Fibroblast of lung (primary cell): ENCODE data around the gene ENOX1. TPM values are rescaled to one million over a fixed set of nuclear protein-coding genes. Genes with fewer than 3 reads are reported as not detected.

Experiments
- DNase-seq, 2 donors: peaks; one replicate each; pipeline versions ENCODE4 v3.0.0 to v3.0.0-alpha.2; 2010; ENCODE audit warnings: low read depth in 2 of 2
- H2AFZ ChIP-seq: 2 replicates; pipeline ENCODE4 v1.5.1; 2012; ENCODE audit warnings: low read length, control low read depth, inconsistent platforms
- H3K27ac ChIP-seq: 2 replicates; pipeline ENCODE4 v1.5.1; 2011; ENCODE audit warnings: low read length, control low read depth; ENCODE audit not compliant: insufficient read depth
- H3K27me3 ChIP-seq: 2 replicates; pipeline ENCODE4 v1.5.1; 2011; ENCODE audit warnings: mild to moderate bottlenecking, low read length; ENCODE audit not compliant: control insufficient read depth, insufficient read depth
- H3K36me3 ChIP-seq: 2 replicates; pipeline ENCODE4 v1.5.1; 2011; ENCODE audit warnings: low read length; ENCODE audit not compliant: control insufficient read depth, insufficient read depth
- H3K4me1 ChIP-seq: 2 replicates; pipeline ENCODE4 v1.5.1; 2011; ENCODE audit warnings: low read length; ENCODE audit not compliant: control insufficient read depth, insufficient read depth; ENCODE audit errors: extremely low read depth
- H3K4me2 ChIP-seq: 2 replicates; pipeline ENCODE4 v1.5.1; 2011; ENCODE audit warnings: low read length, control low read depth; ENCODE audit not compliant: insufficient read depth; ENCODE audit errors: extremely low read depth
- H3K4me3 ChIP-seq, 4 experiments: fragments of 200-600 bp in 1 of 4; sonication (generic) in 1 of 4; replicated peaks in 1 of 4; 2 replicates each; pipeline ENCODE4 v1.5.1; 2011 to 2016; ENCODE audit warnings: low read length in 4 of 4, low read depth in 3 of 4, mild to moderate bottlenecking in 3 of 4, control low read depth in 2 of 4, inconsistent platforms in 1 of 4, mixed read lengths in 1 of 4; ENCODE audit not compliant: insufficient read depth in 1 of 4; ENCODE audit errors: control extremely low read depth in 1 of 4
- H3K79me2 ChIP-seq: 2 replicates; pipeline ENCODE4 v1.5.1; 2012; ENCODE audit warnings: mild to moderate bottlenecking, low read length, inconsistent platforms; ENCODE audit not compliant: control insufficient read depth, insufficient read depth
- H3K9ac ChIP-seq: 2 replicates; pipeline ENCODE4 v1.5.1; 2011; ENCODE audit warnings: mild to moderate bottlenecking, low read length, control low read depth; ENCODE audit not compliant: insufficient read depth
- H3K9me3 ChIP-seq: 2 replicates; pipeline ENCODE4 v1.5.1; 2012; ENCODE audit warnings: low read depth, low read length; ENCODE audit not compliant: control insufficient read depth, insufficient read depth
- H4K20me1 ChIP-seq: 2 replicates; pipeline ENCODE4 v1.5.1; 2011; ENCODE audit warnings: low read length; ENCODE audit not compliant: control insufficient read depth, insufficient read depth; ENCODE audit errors: extremely low read depth
- CTCF ChIP-seq, 2 donors: IDR thresholded peaks in 1 of 2; conservative IDR thresholded peaks in 1 of 2; 1 replicate in 1 of 2; 2 replicates in 1 of 2; pipeline ENCODE4 v1.5.1; 2011 to 2012; ENCODE audit warnings: low read length in 2 of 2, control low read depth in 1 of 2, inconsistent platforms in 1 of 2, low read depth in 1 of 2, mild to moderate bottlenecking in 1 of 2
- EZH2 ChIP-seq: IDR thresholded peaks from 2 replicates; pipeline ENCODE4 v1.5.1; 2012; ENCODE audit warnings: low read length, control low read depth, mild to moderate bottlenecking; ENCODE audit errors: missing control alignments
- polyA plus RNA-seq, 2 donors: library from polyadenylated mRNA; depleted of rRNA in 1 of 2; stranded (reverse) in 1 of 2; unstranded in 1 of 2; fragments of >200 nt; gene quantifications; 2 replicates each; pipeline ENCODE4 v1.2.1, GENCODE V29; 2011 to 2012; ENCODE audit warnings: missing spikeins in 1 of 2
- total RNA-seq: library from RNA; depleted of rRNA; stranded (reverse); fragments of >200 nt; gene quantifications from 2 replicates; pipeline ENCODE4 v1.2.1, GENCODE V29; 2014

ENOX1 gene
- total and polyA plus RNA-seq, 2 donors (not counting 1 experiment from before 2014, with no cell fraction given): 3.5 to 7.6 TPM

- H4K20me1 ChIP-seq: no peaks in the 10 kb centered on the region
- no peaks in the 10 kb centered on the region for H3K9me3 ChIP-seq
- no peak for TF ChIP-seq CTCF (conservative IDR thresholded peaks at IDR 0.05 in 1 of 2, IDR thresholded peaks at IDR 0.05 in 1 of 2; ENCODE audit: low read depth in 1 of 2, low read length in 2 of 2)
- TF ChIP-seq EZH2: no peak
- H3K9ac ChIP-seq: no peak overlapping the region
- no peak overlapping the region for H2AFZ ChIP-seq
- no peaks in the 10 kb centered on the region for H3K79me2 ChIP-seq
- no peak overlapping the region for H3K27ac ChIP-seq
- H3K4me1 ChIP-seq: no peaks in the 10 kb centered on the region
- H3K4me3 ChIP-seq: no peak overlapping the region
- no peaks in the 10 kb centered on the region for H3K27me3 ChIP-seq
- no peak overlapping the region for H3K4me2 ChIP-seq
- H3K36me3 ChIP-seq: no peaks in the 10 kb centered on the region
- DNase-seq: no peak
These were observed 565.2 kb downstream of the ENOX1 start for GRCh38 chr13:43221611-43222010.

- no peak for DNase-seq
- TF ChIP-seq CTCF (conservative IDR thresholded peaks at IDR 0.05 in 1 of 2, IDR thresholded peaks at IDR 0.05 in 1 of 2; ENCODE audit: low read depth in 1 of 2, low read length in 2 of 2) (no peak), EZH2 (no peak)
- no peaks in the 10 kb centered on the region for H4K20me1 ChIP-seq
- no peaks in the 10 kb centered on the region for H3K9me3 ChIP-seq
- H3K79me2 ChIP-seq: no peaks in the 10 kb centered on the region
- H3K4me1 ChIP-seq: no peaks in the 10 kb centered on the region
- no peaks in the 10 kb centered on the region for H3K36me3 ChIP-seq
- no peak overlapping the region for H3K4me3 ChIP-seq
- H3K27me3 ChIP-seq: no peaks in the 10 kb centered on the region
- no peak overlapping the region for H3K9ac ChIP-seq
- H3K4me2 ChIP-seq: no peak overlapping the region
- H3K27ac ChIP-seq: no peak overlapping the region
- H2AFZ ChIP-seq: no peak overlapping the region
These were observed 565.7 kb downstream of the ENOX1 start for GRCh38 chr13:43220873-43221595.

- H3K79me2 ChIP-seq: no peaks in the 10 kb centered on the region
- no peak overlapping the region for H3K9ac ChIP-seq
- no peaks in the 10 kb centered on the region for H3K27me3 ChIP-seq
- no peak for DNase-seq
- no peak overlapping the region for H3K27ac ChIP-seq
- no peaks in the 10 kb centered on the region for H3K9me3 ChIP-seq
- no peak overlapping the region for H3K4me3 ChIP-seq
- no peaks in the 10 kb centered on the region for H4K20me1 ChIP-seq
- no peak overlapping the region for H2AFZ ChIP-seq
- no peaks in the 10 kb centered on the region for H3K36me3 ChIP-seq
- H3K4me2 ChIP-seq: no peak overlapping the region
- TF ChIP-seq EZH2 (no peak), CTCF (conservative IDR thresholded peaks at IDR 0.05 in 1 of 2, IDR thresholded peaks at IDR 0.05 in 1 of 2; ENCODE audit: low read depth in 1 of 2, low read length in 2 of 2) (no peak)
- no peaks in the 10 kb centered on the region for H3K4me1 ChIP-seq
These were observed 572.6 kb downstream of the ENOX1 start for GRCh38 chr13:43214124-43214523.
